ENCODE measurements around the gene RIMBP3C.

DNA sequence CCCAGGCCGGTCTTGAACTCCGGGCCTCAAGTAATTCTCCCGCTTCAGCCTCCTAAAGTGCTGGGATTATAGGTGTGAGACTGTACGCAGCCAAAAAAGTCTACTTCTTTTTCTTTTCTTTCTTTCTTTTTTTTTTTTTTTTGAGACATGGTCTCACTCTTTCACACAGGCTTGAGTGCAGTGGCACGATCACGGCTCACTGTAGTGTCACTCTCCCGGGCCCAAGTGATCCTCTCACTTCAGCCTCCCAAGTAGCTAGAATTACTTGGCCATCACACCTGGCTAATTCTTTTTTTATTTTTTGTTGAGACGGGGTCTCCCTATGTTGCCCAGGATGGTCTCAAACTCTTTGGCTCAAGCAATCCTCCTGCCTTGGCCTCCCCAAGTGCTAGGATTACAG lies 12.7 kb upstream of the RIMBP3C start:
- TF ChIP-seq, protein P1, sequence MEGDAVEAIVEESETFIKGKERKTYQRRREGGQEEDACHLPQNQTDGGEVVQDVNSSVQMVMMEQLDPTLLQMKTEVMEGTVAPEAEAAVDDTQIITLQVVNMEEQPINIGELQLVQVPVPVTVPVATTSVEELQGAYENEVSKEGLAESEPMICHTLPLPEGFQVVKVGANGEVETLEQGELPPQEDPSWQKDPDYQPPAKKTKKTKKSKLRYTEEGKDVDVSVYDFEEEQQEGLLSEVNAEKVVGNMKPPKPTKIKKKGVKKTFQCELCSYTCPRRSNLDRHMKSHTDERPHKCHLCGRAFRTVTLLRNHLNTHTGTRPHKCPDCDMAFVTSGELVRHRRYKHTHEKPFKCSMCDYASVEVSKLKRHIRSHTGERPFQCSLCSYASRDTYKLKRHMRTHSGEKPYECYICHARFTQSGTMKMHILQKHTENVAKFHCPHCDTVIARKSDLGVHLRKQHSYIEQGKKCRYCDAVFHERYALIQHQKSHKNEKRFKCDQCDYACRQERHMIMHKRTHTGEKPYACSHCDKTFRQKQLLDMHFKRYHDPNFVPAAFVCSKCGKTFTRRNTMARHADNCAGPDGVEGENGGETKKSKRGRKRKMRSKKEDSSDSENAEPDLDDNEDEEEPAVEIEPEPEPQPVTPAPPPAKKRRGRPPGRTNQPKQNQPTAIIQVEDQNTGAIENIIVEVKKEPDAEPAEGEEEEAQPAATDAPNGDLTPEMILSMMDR (IDR thresholded peaks at IDR 0.05; ENCODE audit: control extremely low read depth in 1 of 3, insufficient read depth in 1 of 3, low read depth in 1 of 3, low read length in 3 of 3), result no peak
- TF ChIP-seq TBP (IDR thresholded peaks at IDR 0.05; ENCODE audit: low read depth, low read length), result no peak
- TF ChIP-seq EP300 (IDR thresholded peaks at IDR 0.05; ENCODE audit: borderline replicate concordance in 1 of 2, low read depth in 2 of 2, low read length in 2 of 2), result no peak
- no peak for TF ChIP-seq ATF3 (IDR thresholded peaks at IDR 0.05; ENCODE audit: insufficient read depth, low read depth, low read length)
- no peak for TF ChIP-seq NANOG (IDR thresholded peaks at IDR 0.05; ENCODE audit: insufficient read depth, low read depth, low read length, poor library complexity, severe bottlenecking)
- TF ChIP-seq SUZ12 (IDR thresholded peaks at IDR 0.05; ENCODE audit: low read length), result no peak
- TF ChIP-seq JUND (IDR thresholded peaks at IDR 0.05; ENCODE audit: low read length), result no peak
- TF ChIP-seq FOSL1 (IDR thresholded peaks at IDR 0.05; ENCODE audit: insufficient read depth, low read depth, low read length), result no peak
- TF ChIP-seq CBX8 (IDR thresholded peaks at IDR 0.05; ENCODE audit: borderline replicate concordance, low read depth, low read length), result no peak
- TF ChIP-seq, protein P2, sequence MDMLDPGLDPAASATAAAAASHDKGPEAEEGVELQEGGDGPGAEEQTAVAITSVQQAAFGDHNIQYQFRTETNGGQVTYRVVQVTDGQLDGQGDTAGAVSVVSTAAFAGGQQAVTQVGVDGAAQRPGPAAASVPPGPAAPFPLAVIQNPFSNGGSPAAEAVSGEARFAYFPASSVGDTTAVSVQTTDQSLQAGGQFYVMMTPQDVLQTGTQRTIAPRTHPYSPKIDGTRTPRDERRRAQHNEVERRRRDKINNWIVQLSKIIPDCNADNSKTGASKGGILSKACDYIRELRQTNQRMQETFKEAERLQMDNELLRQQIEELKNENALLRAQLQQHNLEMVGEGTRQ (IDR thresholded peaks at IDR 0.05; ENCODE audit: low read length), result no peak
- TF ChIP-seq POLR2A (IDR thresholded peaks at IDR 0.05; ENCODE audit: control extremely low read depth in 1 of 2, low read depth in 2 of 2, low read length in 2 of 2), result no peak
- no peak for TF ChIP-seq SRF (IDR thresholded peaks at IDR 0.05; ENCODE audit: low read depth, low read length)
- TF ChIP-seq MAX (IDR thresholded peaks at IDR 0.05), result no peak
- TF ChIP-seq EZH2 (IDR thresholded peaks at IDR 0.05; ENCODE audit: low read depth, low read length, severe bottlenecking), result no peak
